Measurements from ENCODE around the gene KATNB1. TPM values are rescaled to one million over a fixed set of nuclear protein-coding genes. Genes with fewer than 3 reads are reported as not detected.

Gene KATNB1
- polyA plus RNA-seq, 3 donors: 16.9 to 35.6 (median 17.7) TPM

DNA sequence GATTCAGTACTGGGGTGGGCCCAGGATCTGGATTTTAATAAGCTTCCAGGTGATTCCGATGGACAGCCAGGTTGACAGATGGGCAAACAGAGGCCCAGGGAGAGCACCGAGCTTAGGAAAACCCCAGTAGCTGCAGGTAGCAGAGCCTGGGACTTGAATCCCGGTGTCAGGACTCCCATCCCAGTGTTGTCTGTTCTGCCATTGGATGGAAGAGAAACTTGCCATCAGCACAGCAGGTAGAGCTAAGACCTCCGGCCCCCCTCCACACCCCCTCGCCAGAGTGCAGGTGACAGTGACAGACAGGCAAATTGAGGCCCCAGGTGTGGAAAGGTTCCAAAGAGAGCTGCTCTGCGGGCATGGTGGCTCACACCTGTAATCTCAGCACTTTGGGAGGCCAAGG is 12.4 kb downstream of the KATNB1 start:
- no peaks in the 10 kb centered on the region for H3K4me1 Mint-ChIP-seq
- 94% methylated on average over 3 of the region's 6 CpGs for WGBS (ENCODE audit: insufficient coverage)

GRCh38 chr16:57748596-57748995 is 13.0 kb downstream of the KATNB1 start:
- Histone ChIP-seq H3K9me3 (replicated peaks in 1 of 2; ENCODE audit: control insufficient read depth in 1 of 2, insufficient read depth in 1 of 2, low read length in 2 of 2) (no peaks in the 10 kb centered on the region), H3K4me2 (replicated peaks; ENCODE audit: extremely low read depth, low read length, poor library complexity, severe bottlenecking) (no peak overlapping the region), H3K27ac (ENCODE audit: low read depth in 1 of 2, low read length in 2 of 2) (no peak overlapping the region), H4K20me1 (ENCODE audit: insufficient read depth, low read length) (no peaks in the 10 kb centered on the region), H2AFZ (ENCODE audit: insufficient read depth, low read depth, low read length, poor library complexity, severe bottlenecking) (no peak overlapping the region), H3K4me1 (ENCODE audit: control insufficient read depth in 1 of 2, insufficient read depth in 2 of 2, low read length in 2 of 2) (no peaks in the 10 kb centered on the region), H3K36me3 (replicated peaks in 1 of 2; ENCODE audit: control insufficient read depth in 1 of 2, insufficient read depth in 2 of 2, low read length in 2 of 2) (peaks cover 35 to 51% of the 10 kb centered on the region in 2 donors), H3K9ac (ENCODE audit: insufficient read depth, low read length, poor library complexity, severe bottlenecking) (no peak overlapping the region), H3K79me2 (ENCODE audit: insufficient read depth, low read length) (no peaks in the 10 kb centered on the region), H3K4me3 (replicated peaks in 1 of 3; ENCODE audit: low read depth in 2 of 3, low read length in 3 of 3) (no peak overlapping the region), H3K27me3 (ENCODE audit: control insufficient read depth in 2 of 2, insufficient read depth in 2 of 2, low read length in 2 of 2) (no peaks in the 10 kb centered on the region)
- H3K36me3 Mint-ChIP-seq: peaks cover 32 to 51% of the 10 kb centered on the region in 2 donors
- H3K9me3 Mint-ChIP-seq: no peaks in the 10 kb centered on the region
- no peak overlapping the region for H3K27ac Mint-ChIP-seq
- H3K4me1 Mint-ChIP-seq: no peaks in the 10 kb centered on the region
- no peak overlapping the region for H3K4me3 Mint-ChIP-seq
- no peak for TF ChIP-seq CTCF (IDR thresholded peaks at IDR 0.05)
- intact Hi-C loops (cut with micrococcal nuclease): no loop called here
- 93% methylated on average over 11 of the region's 11 CpGs for WGBS (ENCODE audit: insufficient coverage)
- H3K27me3 Mint-ChIP-seq (ENCODE audit: low read depth in 3 of 3): no peaks in the 10 kb centered on the region
- DNase-seq: no peak

More for the DNA sequence above, 12.4 kb downstream of the KATNB1 start:
- Histone ChIP-seq H3K36me3 (replicated peaks in 1 of 2; ENCODE audit: control insufficient read depth in 1 of 2, insufficient read depth in 2 of 2, low read length in 2 of 2) (peaks cover 32 to 51% of the 10 kb centered on the region in 2 donors), H4K20me1 (ENCODE audit: insufficient read depth, low read length) (no peaks in the 10 kb centered on the region), H2AFZ (ENCODE audit: insufficient read depth, low read depth, low read length, poor library complexity, severe bottlenecking) (no peak overlapping the region), H3K4me2 (replicated peaks; ENCODE audit: extremely low read depth, low read length, poor library complexity, severe bottlenecking) (no peak overlapping the region), H3K9ac (ENCODE audit: insufficient read depth, low read length, poor library complexity, severe bottlenecking) (no peak overlapping the region), H3K27ac (ENCODE audit: low read depth in 1 of 2, low read length in 2 of 2) (no peak overlapping the region), H3K27me3 (ENCODE audit: control insufficient read depth in 2 of 2, insufficient read depth in 2 of 2, low read length in 2 of 2) (no peaks in the 10 kb centered on the region), H3K79me2 (ENCODE audit: insufficient read depth, low read length) (no peaks in the 10 kb centered on the region), H3K9me3 (replicated peaks in 1 of 2; ENCODE audit: control insufficient read depth in 1 of 2, insufficient read depth in 1 of 2, low read length in 2 of 2) (no peaks in the 10 kb centered on the region), H3K4me1 (ENCODE audit: control insufficient read depth in 1 of 2, insufficient read depth in 2 of 2, low read length in 2 of 2) (no peaks in the 10 kb centered on the region), H3K4me3 (replicated peaks in 1 of 3; ENCODE audit: low read depth in 2 of 3, low read length in 3 of 3) (no peak overlapping the region)
- intact Hi-C loops (cut with micrococcal nuclease): no loop called here
- no peak overlapping the region for H3K4me3 Mint-ChIP-seq
- H3K36me3 Mint-ChIP-seq: peaks cover 33 to 51% of the 10 kb centered on the region in 2 donors
- H3K27me3 Mint-ChIP-seq (ENCODE audit: low read depth in 3 of 3): no peaks in the 10 kb centered on the region
- no peaks in the 10 kb centered on the region for H3K9me3 Mint-ChIP-seq
- no peak for DNase-seq
- H3K27ac Mint-ChIP-seq: no peak overlapping the region
- no peak for TF ChIP-seq CTCF (IDR thresholded peaks at IDR 0.05)

Measured in CD14-positive monocyte (primary cell).